Brain microvascular endothelial cell (primary cell): ENCODE measurements around the gene ZNF70.

Experiments used
- DNase-seq: peaks from one replicate; pipeline ENCODE4 v3.0.0-alpha.2; 2020
- H3K27ac ChIP-seq: fragments of 250-450 bp; sonication (Bioruptor Pico); 2 replicates; pipeline ENCODE4 v1.5.1; 2020; ENCODE audit warnings: mild to moderate bottlenecking, moderate library complexity
- H3K27me3 ChIP-seq: fragments of 250-450 bp; sonication (Bioruptor Pico); replicated peaks from 2 replicates; pipeline ENCODE4 v1.5.1; 2020; ENCODE audit warnings: mild to moderate bottlenecking
- H3K36me3 ChIP-seq: fragments of 250-450 bp; sonication (Bioruptor Pico); replicated peaks from 2 replicates; pipeline ENCODE4 v1.5.1; 2020; ENCODE audit warnings: mild to moderate bottlenecking
- H3K4me3 ChIP-seq: 2 replicates; pipeline ENCODE4 v1.5.1; 2011; ENCODE audit warnings: low read depth, mild to moderate bottlenecking, control low read depth, low read length, moderate library complexity
- in situ Hi-C: cut with HindIII; loops from 2 replicates; pipeline ENCODE4 v1.10.0; 2017; ENCODE audit warnings: low sequenced_read_pairs, low pct_ligation_motif_present
- TF ChIP-seq, protein P1 (sequence below): IDR thresholded peaks from 2 replicates; pipeline ENCODE4 v1.5.1; 2011; ENCODE audit warnings: low read depth, mild to moderate bottlenecking, moderate library complexity, low read length, control low read depth, inconsistent platforms; ENCODE audit errors: missing control alignments

Gene ZNF70

DNA sequence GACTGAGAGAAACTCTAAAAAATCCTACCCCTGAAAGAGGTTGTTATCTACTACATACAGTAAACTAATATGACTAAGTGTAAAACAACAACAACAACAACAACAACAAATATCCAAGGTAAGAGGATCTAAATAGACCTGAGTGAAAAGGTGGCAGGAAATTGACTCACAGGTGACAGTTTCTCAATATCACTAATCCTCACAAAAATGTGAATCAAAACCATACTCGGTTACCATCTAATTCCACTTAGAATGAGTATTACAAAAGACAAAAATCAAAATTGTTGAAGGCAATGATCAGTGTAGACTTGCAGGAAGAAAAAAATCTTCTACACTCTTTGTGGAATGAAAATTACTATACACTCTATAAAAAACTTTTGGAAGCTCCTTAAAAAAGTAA lies 42.6 kb downstream of the ZNF70 start:
- H3K27me3 ChIP-seq, result no peaks in the 10 kb centered on the region
- in situ Hi-C loops, result no loop called here
- H3K27ac ChIP-seq, result no peak overlapping the region
- no peak for DNase-seq
- peaks cover 53% of the 10 kb centered on the region for H3K36me3 ChIP-seq
- H3K4me3 ChIP-seq, result no peak overlapping the region
- TF ChIP-seq, protein P1, sequence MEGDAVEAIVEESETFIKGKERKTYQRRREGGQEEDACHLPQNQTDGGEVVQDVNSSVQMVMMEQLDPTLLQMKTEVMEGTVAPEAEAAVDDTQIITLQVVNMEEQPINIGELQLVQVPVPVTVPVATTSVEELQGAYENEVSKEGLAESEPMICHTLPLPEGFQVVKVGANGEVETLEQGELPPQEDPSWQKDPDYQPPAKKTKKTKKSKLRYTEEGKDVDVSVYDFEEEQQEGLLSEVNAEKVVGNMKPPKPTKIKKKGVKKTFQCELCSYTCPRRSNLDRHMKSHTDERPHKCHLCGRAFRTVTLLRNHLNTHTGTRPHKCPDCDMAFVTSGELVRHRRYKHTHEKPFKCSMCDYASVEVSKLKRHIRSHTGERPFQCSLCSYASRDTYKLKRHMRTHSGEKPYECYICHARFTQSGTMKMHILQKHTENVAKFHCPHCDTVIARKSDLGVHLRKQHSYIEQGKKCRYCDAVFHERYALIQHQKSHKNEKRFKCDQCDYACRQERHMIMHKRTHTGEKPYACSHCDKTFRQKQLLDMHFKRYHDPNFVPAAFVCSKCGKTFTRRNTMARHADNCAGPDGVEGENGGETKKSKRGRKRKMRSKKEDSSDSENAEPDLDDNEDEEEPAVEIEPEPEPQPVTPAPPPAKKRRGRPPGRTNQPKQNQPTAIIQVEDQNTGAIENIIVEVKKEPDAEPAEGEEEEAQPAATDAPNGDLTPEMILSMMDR, result no peak

DNA sequence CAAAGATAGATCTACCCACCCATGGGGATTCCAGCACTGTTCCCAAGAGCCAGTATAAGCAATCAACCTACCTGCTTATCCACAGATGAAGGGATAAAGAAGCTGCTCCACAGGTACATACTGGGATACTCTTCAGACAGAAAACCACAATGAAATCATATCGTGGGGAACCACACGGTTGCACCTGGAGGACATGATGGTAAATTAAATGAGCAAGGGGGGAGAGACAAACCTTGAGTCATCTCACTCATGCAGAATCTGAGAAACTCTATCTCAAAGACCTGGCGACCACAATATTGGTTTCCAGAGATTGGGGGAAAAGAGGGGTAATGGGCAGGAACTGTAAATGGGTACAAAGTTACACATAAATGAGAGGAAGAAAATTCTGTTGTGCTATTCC lies 45.6 kb downstream of the ZNF70 start:
- Histone ChIP-seq H3K27me3 (no peaks in the 10 kb centered on the region), H3K36me3 (peaks cover 46% of the 10 kb centered on the region), H3K4me3 (no peak overlapping the region), H3K27ac (no peak overlapping the region)
- in situ Hi-C loops, result no loop called here
- DNase-seq, result no peak
- TF ChIP-seq, protein P1, result no peak

DNA sequence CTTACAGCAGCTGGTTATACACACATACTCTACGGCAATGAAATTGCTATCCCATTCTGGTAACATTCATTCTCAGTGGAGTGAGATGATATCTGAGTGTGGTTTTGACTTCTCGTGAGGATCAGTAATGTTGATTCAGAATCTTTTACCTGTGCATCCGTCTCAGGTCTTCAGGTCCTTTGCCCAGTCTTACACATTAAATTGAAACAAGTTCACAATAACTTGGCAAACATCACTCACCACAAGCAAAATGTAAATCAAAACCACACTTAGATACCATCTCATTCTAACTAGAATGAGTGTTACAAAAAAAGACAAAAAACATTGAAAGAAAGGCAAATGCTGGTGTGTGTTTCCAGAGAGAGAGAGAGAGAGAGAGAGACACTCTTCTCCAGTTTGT lies 46.1 kb downstream of the ZNF70 start:
- Histone ChIP-seq H3K36me3 (peaks cover 46% of the 10 kb centered on the region), H3K27ac (no peak overlapping the region), H3K4me3 (no peak overlapping the region)

DNA sequence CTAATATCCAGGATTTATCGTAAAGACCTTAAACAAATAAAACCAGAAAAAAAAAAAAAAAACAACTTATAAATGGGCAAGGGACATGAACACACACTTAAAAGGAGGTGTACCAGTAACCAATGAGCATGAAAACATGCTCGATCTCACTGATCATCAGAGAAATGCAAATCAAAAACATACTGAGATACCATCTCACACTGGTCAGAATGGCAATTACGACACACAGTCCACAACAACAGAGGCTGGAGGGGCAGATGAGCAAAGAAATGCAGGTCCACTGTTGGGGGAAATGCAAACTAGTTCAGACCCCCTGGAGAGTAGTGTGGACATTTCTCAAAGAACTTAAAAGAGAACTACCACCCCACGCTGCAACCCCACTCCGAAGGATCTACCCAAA lies 46.9 kb downstream of the ZNF70 start:
- Histone ChIP-seq H3K27me3 (no peaks in the 10 kb centered on the region), H3K36me3 (peaks cover 40% of the 10 kb centered on the region), H3K4me3 (no peak overlapping the region), H3K27ac (no peak overlapping the region)
- TF ChIP-seq, protein P1, result no peak
- no peak for DNase-seq
- in situ Hi-C loops, result no loop called here

More for the DNA sequence above, 46.1 kb downstream of the ZNF70 start:
- DNase-seq, result no peak
- TF ChIP-seq, protein P1, result no peak
- no peaks in the 10 kb centered on the region for H3K27me3 ChIP-seq
- in situ Hi-C loops, result no loop called here

DNA sequence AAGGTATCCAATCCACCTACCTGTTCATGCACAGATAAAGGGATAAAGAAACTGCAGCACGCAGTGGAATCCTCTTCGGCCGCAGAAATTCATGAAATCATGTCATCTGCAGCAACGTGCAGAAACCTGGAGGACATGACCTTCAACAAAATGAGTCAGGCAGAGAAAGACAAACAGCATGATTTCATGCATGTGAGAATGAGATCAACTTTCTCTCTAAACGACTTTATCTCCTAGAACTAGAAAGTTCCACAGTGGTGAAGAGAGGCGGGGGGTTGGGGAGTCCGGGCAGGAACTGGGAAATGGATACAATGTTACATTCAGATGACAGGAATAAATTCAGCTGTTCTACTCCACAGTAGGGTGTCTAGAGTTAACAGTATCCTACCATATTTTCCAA lies 50.2 kb downstream of the ZNF70 start:
- Histone ChIP-seq H3K36me3 (peaks cover 14% of the 10 kb centered on the region), H3K27me3 (no peaks in the 10 kb centered on the region), H3K4me3 (no peak overlapping the region), H3K27ac (peak overlapping the region; percentile 20)
- DNase-seq, result peak; percentile 56
- in situ Hi-C loops, result no loop called here
- TF ChIP-seq, protein P1, result no peak

DNA sequence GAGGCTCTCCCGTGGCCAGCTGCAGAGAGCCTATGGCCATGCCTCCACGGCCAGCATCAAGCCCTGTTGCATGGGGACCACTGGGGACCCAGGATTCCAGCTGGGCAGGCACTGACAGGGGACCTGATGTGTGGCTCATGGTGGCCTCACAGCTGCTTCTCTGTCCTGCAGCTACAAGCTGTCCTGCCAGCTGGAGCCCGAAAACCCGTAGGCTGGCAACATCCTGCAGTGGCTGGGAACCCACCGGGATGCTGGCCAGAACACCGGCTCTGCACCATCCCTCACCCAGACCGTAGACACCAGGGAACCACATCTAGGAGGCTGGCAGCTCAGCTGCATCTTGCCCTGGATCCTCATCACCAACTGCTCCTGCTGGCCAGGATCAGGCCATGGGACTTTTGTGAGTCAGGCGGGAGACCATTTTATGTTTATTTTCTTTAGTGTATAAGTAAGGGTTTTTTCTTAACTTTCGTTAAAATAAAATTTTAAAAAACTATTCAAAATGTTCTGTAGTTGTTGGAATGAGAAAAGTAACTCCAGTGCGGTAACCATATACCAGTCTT lies 52.2 kb downstream of the ZNF70 start:
- H3K36me3 ChIP-seq, result peaks cover 15% of the 10 kb centered on the region
- TF ChIP-seq, protein P1, result no peak
- DNase-seq, result no peak
- no peak overlapping the region for H3K27ac ChIP-seq
- in situ Hi-C loops, result no loop called here
- H3K27me3 ChIP-seq, result no peaks in the 10 kb centered on the region
- H3K4me3 ChIP-seq, result no peak overlapping the region
